MCF 10A (cell line): Measurements from ENCODE around the gene KRT27. TPM values are rescaled to one million over a fixed set of nuclear protein-coding genes. Genes with fewer than 3 reads are reported as not detected.

Experiments
- BruUV-seq: library from RNA; stranded (reverse); fragments of 400-500 nt; replicated peaks from 2 replicates; lab custom pipeline; 2021; lab: Mats Ljungman, UMichigan
- CTCF ChIA-PET: fragments of 300-600 bp; sonication (Branson Sonifier 250); formaldehyde crosslinking; extraction: SDS; loops from one replicate; lab custom pipeline; 2021; ENCODE audit warnings: antibody characterized with exemption, inconsistent platforms; lab: Yijun Ruan, JAX
- POLR2A ChIA-PET: fragments of 300-600, 350-650 bp; sonication (Branson Sonifier 250); formaldehyde crosslinking; extraction: SDS; loops from one replicate; lab custom pipeline; 2020; ENCODE audit warnings: antibody characterized with exemption, inconsistent platforms; lab: Yijun Ruan, JAX
- DNase-seq: peaks from one replicate; pipeline ENCODE4 v3.0.0-alpha.2; 2018; ENCODE audit not compliant: unreplicated experiment
- H3K27ac Mint-ChIP-seq: one replicate; pipeline ENCODE4 v1.8.0; 2022; ENCODE audit warnings: mild to moderate bottlenecking, low read depth, mixed read lengths; ENCODE audit not compliant: unreplicated experiment
- H3K27me3 Mint-ChIP-seq: one replicate; pipeline ENCODE4 v1.8.0; 2022; ENCODE audit warnings: mixed read lengths; ENCODE audit not compliant: insufficient read depth, unreplicated experiment
- H3K36me3 Mint-ChIP-seq: one replicate; pipeline ENCODE4 v1.8.0; 2022; ENCODE audit warnings: mild to moderate bottlenecking, moderate library complexity, mixed read lengths; ENCODE audit not compliant: insufficient read depth, unreplicated experiment
- H3K4me1 Mint-ChIP-seq: one replicate; pipeline ENCODE4 v1.8.0; 2022; ENCODE audit warnings: mixed read lengths; ENCODE audit not compliant: insufficient read depth, unreplicated experiment
- H3K4me3 Mint-ChIP-seq: one replicate; pipeline ENCODE4 v1.8.0; 2022; ENCODE audit warnings: mild to moderate bottlenecking, moderate library complexity, mixed read lengths; ENCODE audit not compliant: unreplicated experiment
- H3K9me3 Mint-ChIP-seq: one replicate; pipeline ENCODE4 v1.8.0; 2022; ENCODE audit warnings: mixed read lengths; ENCODE audit not compliant: unreplicated experiment
- intact Hi-C: fragments of 100-400 bp; cut with micrococcal nuclease; formaldehyde crosslinking; loops from 2 replicates; pipeline ENCODE4 v1.14.1; 2022
- total RNA-seq: library from RNA; stranded (reverse); gene quantifications from 2 replicates; pipeline ENCODE4 v1.2.3, GENCODE V29; 2022
- TF ChIP-seq, protein P1 (sequence below): fragments of 200-600 bp; IDR thresholded peaks from one replicate; pipeline ENCODE4 v1.8.0; 2022; ENCODE audit warnings: antibody characterized with exemption, mild to moderate bottlenecking; ENCODE audit not compliant: unreplicated experiment

KRT27 gene
- total RNA-seq, 1 experiment from 2014 or later = not detected

DNA sequence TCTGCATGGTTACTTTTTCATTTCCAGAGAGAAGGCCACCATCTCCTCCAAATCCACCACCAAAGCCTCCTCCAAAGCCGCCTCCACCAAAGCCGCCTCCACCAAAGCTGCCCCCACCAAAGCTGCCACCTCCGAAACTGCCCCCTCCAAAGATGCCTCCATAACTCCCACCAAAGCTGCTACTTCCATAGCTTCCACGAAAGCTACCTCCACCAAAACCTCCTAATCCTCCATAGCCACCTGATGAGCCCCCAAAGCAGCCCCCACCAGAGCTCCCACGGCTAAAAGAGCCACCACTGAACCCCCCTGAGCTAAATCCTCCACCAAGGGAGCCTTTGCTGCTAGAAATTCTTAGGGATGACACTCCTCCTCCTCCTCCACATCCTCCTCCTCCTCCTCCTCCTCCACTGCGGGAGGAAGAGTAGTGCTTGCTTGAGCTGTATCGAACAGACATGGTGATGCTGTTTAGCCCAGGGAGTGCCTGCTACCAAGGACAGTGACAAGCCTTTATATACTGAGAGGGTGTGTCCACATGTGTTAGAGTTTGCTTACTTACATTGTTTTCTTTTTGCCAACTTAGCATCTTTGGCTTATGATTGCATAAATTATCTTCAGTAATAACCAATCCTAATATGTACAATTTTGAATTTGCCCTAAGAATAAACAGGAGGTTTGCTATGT is 39.9 kb upstream of the KRT27 start, which contains the start of gene KRT10:
Gene KRT10, minus strand, starts transcription at position 483 of the 681 bp plus-strand sequence. Its CDS starts 29 bp downstream, at position 454.
- BruUV-seq = no TSS peak
- Mint-ChIP-seq H3K4me1 (peaks cover 34% of the 10 kb centered on the region), H3K4me3 (peak within 1 kb of the TSS; percentile 62), H3K9me3 (peaks cover 5% of the 10 kb centered on the region), H3K27ac (peak within 1 kb of the TSS; percentile 55), H3K36me3 (peaks cover 42% of the 10 kb centered on the region), H3K27me3 (no peaks in the 10 kb centered on the region)
- ChIA-PET POLR2A (interaction anchor here (0.6 to 12.6 kb wide), 9 partner anchors 11 to 836 kb away, joined by 3 to 352 read pairs (median 4); no protein-coding TSS in a partner anchor), CTCF (interaction anchor here (0.6 to 0.7 kb wide), 4 partner anchors 94 to 860 kb away, joined by 3 to 5 read pairs (median 3); no protein-coding TSS in a partner anchor)
- intact Hi-C loops = no loop called here
- TF ChIP-seq, protein P1, sequence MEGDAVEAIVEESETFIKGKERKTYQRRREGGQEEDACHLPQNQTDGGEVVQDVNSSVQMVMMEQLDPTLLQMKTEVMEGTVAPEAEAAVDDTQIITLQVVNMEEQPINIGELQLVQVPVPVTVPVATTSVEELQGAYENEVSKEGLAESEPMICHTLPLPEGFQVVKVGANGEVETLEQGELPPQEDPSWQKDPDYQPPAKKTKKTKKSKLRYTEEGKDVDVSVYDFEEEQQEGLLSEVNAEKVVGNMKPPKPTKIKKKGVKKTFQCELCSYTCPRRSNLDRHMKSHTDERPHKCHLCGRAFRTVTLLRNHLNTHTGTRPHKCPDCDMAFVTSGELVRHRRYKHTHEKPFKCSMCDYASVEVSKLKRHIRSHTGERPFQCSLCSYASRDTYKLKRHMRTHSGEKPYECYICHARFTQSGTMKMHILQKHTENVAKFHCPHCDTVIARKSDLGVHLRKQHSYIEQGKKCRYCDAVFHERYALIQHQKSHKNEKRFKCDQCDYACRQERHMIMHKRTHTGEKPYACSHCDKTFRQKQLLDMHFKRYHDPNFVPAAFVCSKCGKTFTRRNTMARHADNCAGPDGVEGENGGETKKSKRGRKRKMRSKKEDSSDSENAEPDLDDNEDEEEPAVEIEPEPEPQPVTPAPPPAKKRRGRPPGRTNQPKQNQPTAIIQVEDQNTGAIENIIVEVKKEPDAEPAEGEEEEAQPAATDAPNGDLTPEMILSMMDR = no peak
- DNase-seq = no peak

DNA sequence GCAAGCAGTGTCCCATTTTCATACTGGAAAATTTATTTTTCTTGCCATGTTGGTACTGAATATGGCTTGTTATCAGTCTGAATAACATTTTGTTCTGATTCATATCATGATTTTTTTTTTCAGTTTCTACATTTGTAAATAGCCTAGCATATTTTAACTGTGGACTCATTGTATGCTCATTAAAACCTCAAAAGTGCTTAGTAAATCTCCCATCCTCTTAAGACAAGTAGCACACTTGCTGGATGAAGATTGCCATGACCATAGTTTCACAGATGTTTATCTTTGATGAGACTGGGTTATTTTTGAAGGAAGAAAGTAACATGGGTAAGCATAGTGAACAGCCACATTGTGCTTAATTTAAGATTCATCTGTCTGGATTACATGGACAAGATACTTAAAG is 39.2 kb upstream of the KRT27 start:
- peaks cover 5% of the 10 kb centered on the region for H3K9me3 Mint-ChIP-seq
- peak overlapping the region; percentile 55 for H3K27ac Mint-ChIP-seq
- TF ChIP-seq, protein P1 = no peak
- H3K27me3 Mint-ChIP-seq = no peaks in the 10 kb centered on the region
- H3K36me3 Mint-ChIP-seq = peaks cover 49% of the 10 kb centered on the region
- peak overlapping the region; percentile 62 for H3K4me3 Mint-ChIP-seq
- POLR2A ChIA-PET = interaction anchor here (0.6 to 12.6 kb wide), 6 partner anchors 10 to 727 kb away, joined by 3 to 352 read pairs (median 6); no protein-coding TSS in a partner anchor
- no peak for DNase-seq
- H3K4me1 Mint-ChIP-seq = peaks cover 32% of the 10 kb centered on the region
- CTCF ChIA-PET = interaction anchor here (0.6 kb wide), 1 partner anchor 94 kb away, joined by 3 read pairs; no protein-coding TSS in a partner anchor
- no TSS peak for BruUV-seq
- intact Hi-C loops = no loop called here

DNA sequence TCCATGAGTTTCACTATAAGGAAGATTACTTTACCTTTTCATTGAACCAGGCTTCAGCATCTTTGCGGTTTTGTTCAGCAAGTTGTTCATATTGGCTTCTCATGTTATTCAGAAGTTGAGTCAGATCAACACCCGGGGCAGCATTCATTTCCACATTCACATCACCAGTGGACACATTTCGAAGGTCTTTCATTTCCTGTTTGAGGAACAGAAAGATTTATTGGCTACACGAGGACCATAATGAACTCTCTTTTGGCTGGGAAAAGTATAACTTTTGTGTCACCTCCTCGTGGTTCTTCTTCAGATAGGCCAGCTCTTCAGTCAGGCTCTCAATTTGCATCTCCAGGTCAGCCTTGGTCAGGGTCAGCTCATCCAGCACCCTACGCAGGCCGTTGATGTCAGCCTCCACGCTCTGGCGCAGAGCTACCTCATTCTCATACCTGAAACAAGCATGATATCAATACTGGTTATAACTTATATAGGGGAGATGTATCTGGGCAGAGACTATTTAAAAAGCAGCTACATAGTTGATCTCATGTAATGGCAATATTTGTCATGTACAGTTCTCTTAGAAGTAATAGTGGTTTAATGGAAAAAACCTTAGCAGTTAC is 38.0 kb upstream of the KRT27 start:
- BruUV-seq = no TSS peak
- intact Hi-C loops = no loop called here
- TF ChIP-seq, protein P1 = no peak
- H3K9me3 Mint-ChIP-seq = no peaks in the 10 kb centered on the region
- POLR2A ChIA-PET = interaction anchor here (0.8 to 6.3 kb wide), 14 partner anchors 9 to 869 kb away, joined by 3 to 235 read pairs (median 8); partner anchors contain the start of genes EIF1, KRT17 and SMARCE1
- H3K36me3 Mint-ChIP-seq = peaks cover 49% of the 10 kb centered on the region
- peak overlapping the region; percentile 95 for H3K27ac Mint-ChIP-seq
- peak overlapping the region; percentile 83 for H3K4me3 Mint-ChIP-seq
- CTCF ChIA-PET = interaction anchor here (0.6 to 1.1 kb wide), 3 partner anchors 9 to 846 kb away, joined by 3 read pairs; no protein-coding TSS in a partner anchor
- no peak for DNase-seq
- no peaks in the 10 kb centered on the region for H3K27me3 Mint-ChIP-seq
- peaks cover 24% of the 10 kb centered on the region for H3K4me1 Mint-ChIP-seq
